Activated CD8-positive, alpha-beta memory T cell treated with anti-CD3 and anti-CD28 coated beads, Interleukin-2, amount 50 U/mL, for 48 hours (primary cell): Measurements from ENCODE around the gene PACS1.

Source experiments
- DNase-seq: peaks from one replicate; pipeline ENCODE4 v3.0.0-alpha.2; 2020

Gene PACS1

DNA sequence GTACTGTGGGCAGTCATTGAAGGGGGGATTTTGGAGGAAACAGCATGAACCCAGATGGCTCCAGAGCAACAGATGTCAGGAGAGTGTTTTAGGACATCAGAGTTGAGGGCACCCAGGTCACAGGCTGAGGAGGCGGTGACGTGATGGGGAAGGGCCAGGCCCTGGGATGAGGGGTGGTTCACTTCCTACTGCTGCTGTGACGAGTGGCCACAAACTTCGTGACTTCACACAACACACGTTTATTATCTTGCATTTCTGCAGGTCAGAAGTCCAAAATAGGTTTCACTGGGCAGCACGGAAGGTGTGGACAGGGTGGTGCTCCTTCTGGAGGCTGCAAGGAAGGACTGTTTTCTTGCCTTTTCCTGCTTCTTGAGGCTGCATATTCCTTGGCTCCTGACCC is 120.7 kb downstream of the PACS1 start:
- no peak for DNase-seq

DNA sequence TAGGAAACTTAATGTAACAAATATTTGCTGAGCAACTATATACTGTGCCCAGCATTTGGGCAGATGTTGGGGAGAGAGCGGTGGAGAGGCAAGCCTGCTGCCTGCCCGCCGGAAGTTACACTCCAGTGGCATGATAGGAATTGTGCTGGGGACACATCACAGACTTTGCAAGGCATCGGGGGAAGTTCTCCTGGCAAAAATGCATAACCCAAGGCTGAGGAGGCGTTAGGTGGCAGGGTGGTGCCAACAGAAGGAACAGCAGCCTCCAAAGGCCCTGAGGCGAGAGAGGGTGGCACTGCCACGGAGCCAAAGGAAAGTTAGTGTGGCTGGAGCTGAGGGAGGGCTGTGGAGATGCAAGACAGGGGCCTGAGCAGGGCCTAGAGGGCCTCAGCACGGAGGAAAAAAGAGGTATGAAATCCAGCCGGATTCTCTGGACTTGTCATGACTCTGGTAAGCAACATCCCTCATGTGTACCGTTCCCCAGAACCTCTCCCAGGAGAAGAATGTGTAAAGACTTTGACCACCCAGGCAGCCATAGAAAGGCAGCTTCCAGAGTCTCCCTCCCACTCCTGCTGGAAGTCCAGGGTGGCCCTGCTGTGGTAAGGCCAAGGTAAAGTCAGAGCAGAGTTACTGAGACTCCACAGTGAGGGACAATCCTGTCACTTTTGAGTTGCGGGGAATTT is 122.2 kb downstream of the PACS1 start:
- DNase-seq, result no peak

- no peak for DNase-seq
Measured at GRCh38 chr11:66194391-66194790, 124.3 kb downstream of the PACS1 start.

DNA sequence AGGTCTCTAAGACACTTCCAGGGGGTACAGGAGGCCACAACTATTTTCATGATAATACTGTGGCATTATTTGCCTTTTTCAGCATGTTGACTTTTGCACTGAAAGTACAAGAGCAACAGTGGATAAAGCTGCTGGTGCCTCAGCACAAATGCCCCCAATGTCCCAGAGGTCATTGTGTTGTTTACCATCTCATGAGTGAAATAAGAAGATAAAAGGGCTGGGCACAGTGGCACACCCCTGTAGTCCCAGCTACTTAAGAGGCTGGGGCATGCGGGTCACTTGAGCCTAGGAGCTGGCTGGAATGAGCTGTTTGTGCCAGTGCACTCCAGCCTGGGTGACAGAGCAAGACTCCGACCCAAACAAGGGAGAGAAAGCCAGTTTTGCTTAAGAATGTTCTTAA is 125.8 kb downstream of the PACS1 start:
- DNase-seq, result no peak

GRCh38 chr11:66203847-66204246 is 133.8 kb downstream of the PACS1 start:
- DNase-seq, result no peak

DNA sequence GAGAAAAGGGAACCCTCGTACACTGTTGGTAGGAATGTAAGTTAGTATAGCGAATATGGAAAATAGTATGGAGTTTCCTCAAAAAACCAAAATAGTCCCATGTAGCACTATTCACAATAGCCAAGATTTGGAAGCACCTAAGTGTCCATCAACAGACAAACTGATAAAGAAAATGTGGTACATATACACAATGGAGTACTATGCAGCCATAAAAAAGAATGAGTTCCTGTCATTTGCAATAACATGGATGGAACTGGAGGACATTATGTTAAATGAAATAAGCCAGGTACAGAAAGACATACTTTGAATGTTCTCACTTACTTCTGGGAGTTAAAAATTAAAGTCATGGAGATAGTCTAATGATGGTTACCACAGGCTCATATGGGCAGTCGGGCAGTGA is 134.3 kb downstream of the PACS1 start:
- DNase-seq, result no peak

- DNase-seq, result no peak
Measured at GRCh38 chr11:66207816-66208215, 137.7 kb downstream of the PACS1 start.

- peak; percentile 29 for DNase-seq
Measured at GRCh38 chr11:66211100-66211499, 141.0 kb downstream of the PACS1 start.

DNA sequence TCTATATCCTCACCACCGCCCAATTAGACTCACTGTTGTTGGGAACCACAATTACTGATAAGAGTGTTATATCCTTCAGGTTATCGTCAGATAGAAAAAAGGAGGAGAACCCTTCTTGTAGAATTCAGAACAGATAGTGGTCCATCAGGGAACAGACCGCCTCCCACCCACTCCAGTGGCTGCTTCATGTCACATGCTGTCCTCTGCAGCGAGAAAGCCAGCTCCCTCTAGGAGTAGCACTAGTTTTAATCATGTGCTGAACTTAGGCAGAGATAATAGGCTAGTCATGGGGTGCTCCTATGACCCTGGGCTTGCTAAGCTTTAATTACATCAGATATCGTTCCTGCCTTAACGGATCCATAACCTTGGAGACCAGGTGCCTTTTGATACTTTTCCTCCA is 146.8 kb downstream of the PACS1 start:
- no peak for DNase-seq

- DNase-seq, result no peak
Measured at GRCh38 chr11:66218036-66218435, 148.0 kb downstream of the PACS1 start.

- DNase-seq, result no peak
Measured at GRCh38 chr11:66218846-66219620, 149.0 kb downstream of the PACS1 start.

GRCh38 chr11:66219846-66220565 is 149.9 kb downstream of the PACS1 start:
- DNase-seq, result no peak

DNA sequence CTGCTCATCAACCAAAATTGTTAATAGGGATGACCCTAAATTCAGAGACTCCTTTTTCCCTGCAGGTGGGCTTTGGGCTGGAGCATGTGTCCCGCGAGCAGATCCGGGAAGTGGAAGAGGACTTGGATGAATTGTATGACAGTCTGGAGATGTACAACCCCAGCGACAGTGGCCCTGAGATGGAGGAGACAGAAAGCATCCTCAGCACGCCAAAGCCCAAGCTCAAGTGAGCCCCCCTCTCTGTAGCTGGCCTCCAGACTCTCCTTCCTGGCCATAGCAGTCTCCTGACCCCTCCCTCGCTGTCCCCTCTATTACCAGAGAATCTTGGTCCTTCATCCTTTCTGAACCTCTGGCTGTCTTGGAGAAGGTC is 150.5 kb downstream of the PACS1 start:
- DNase-seq, result no peak

- no peak for DNase-seq
Measured at GRCh38 chr11:66221012-66221411, 150.9 kb downstream of the PACS1 start.

- DNase-seq, result no peak
Measured at GRCh38 chr11:66221726-66222236, 151.7 kb downstream of the PACS1 start.

DNA sequence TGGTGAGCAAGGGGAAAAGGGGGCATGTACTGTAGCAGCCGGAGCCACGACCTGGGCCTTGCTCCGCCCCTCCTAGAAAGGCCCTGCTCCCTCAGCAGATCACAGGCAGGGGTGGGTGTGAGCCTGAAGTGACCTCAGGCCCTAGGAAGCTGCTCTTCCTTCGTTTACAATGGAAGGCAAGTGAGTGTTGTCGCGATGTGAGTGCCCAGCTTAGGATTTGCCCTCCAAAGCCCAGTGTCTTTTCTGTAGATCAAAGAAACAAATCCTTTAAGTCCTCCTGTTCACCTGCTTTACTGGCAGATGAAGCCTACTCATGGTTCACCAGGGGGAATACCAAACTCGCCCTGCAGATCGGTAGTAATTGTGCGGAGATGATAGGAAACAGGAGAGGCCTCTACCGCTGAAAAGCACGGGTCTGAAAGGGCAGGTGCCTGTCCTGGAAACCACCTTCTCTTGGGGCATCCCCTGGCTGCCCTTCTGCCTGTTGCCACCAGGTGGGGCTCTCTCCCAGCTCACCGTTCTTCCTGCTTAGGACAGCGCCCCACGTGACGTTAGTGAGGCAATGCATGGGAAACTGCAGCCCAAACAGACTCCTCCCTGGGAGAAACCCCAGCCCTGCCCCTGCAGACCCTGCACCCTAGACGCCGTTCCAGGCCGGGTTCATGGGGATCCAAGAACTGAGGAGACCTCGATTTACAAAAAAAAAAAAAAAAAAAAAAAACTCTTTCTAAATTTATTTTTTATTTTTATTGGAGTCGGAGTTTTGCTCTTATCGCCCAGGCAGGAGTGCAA is 152.5 kb downstream of the PACS1 start:
- peak; percentile 94 for DNase-seq

GRCh38 chr11:66224226-66224855 is 154.3 kb downstream of the PACS1 start:
- no peak for DNase-seq

DNA sequence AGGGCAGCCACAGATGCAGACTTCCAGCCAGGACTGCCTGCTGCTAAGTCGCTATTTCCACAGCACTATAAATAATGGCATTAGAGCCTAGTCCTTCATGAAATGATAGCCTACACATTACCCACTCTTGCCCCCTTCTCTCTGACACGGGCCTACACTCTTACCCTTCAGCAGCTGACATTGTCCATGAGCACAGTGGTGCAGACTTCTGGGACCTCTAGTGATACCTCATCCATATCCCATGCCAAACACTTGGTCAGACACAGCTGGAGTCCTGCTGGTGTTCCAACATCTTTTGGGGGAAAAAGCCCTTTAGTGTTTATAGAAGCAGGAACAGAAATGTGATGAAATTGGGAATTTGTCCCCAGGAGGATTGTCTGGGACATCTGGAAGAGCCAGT is 155.0 kb downstream of the PACS1 start:
- no peak for DNase-seq

- DNase-seq, result no peak
Measured at GRCh38 chr11:66226101-66226500, 156.0 kb downstream of the PACS1 start.

DNA sequence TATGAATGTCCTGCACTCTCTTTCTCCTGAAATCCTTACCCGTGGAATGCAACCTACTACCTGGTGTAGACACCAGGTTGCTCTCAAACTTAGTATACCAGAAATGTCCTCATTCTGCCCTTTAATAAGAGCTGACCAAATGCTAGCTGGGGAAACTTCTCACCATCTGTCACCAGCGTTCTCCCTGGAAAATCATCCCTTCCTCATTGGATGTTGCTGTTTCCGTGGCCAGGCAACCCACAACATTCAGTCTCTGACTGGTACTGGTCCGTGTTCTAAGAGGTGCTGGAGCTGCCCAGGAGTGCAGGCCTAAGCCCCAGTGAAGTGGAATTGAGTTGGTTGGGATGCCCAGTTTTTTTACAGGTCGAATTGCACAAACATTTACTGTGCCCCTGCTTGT is 157.6 kb downstream of the PACS1 start:
- DNase-seq, result no peak

DNA sequence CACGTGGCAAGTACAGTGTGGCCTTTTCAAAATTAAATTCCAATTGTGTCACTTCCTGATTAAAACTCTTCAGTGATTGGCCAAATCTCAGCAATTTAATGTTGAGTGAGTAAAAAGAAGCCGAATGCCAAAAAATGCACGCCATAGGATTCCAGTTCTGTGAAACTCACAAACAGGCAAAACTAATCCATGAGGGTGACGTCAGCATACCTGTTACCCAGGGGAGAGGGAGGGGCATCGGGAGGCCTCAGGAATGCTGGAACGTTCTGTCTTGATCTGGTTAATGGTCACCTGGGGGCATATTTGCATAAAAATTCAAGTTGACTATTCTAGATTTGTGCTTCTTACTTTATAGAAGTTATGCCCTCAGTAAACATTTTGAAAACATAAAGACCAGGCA is 158.4 kb downstream of the PACS1 start:
- DNase-seq, result no peak

DNA sequence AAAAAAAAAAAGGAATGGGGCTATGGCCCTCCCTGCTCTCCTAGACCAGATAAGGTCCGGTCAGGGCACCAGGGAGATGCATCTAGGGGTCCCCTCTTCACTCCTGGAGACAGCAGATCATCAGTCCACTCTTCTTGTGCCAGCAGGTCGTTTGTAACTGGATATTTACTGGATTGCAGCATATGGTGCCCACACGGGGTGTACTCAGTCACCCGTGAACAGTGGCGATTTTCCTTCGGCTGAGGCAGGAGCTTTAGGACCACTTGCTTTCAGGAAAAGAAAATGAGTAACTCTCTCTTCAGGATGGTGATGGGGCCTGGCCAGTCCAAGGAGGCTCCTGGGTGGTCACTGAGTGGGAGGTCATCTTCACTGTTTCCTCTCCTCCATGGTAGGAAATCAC is 160.1 kb downstream of the PACS1 start:
- no peak for DNase-seq

DNA sequence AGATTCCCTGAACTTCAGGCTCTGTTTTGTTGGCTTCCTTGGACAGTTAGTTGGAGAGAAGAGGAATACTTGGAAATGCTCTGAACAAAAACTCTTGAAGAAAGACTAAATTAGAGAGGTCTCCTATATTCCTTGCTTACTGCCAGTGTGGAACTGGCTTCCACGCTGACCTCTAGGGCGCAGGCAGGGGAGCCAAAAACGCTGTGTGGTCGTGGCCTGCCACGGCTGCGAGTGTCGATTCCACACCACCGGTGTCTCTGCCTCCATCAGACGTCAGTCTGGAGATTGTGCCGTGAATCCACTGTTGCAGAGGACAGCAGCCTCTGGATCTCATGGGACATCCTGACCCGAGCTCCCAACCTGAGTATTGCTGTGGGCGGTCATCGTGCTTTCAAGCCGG is 160.9 kb downstream of the PACS1 start:
- DNase-seq, result no peak
